Effector memory CD4-positive, alpha-beta T cell (primary cell): ENCODE measurements around the gene CDK5R1.

ENCODE experiments used
- DNase-seq, 3 donors: peaks; one replicate each; pipeline ENCODE4 v3.0.0-alpha.2; 2020
- H3K27ac ChIP-seq: 2 replicates; pipeline ENCODE4 v1.7.0; 2013; ENCODE audit warnings: mild to moderate bottlenecking, low read length, moderate library complexity; ENCODE audit not compliant: insufficient read depth, poor library complexity, severe bottlenecking
- H3K27me3 ChIP-seq: replicated peaks from 2 replicates; pipeline ENCODE4 v1.7.0; 2013; ENCODE audit warnings: mild to moderate bottlenecking, low read length; ENCODE audit not compliant: insufficient read depth, control insufficient read depth, poor library complexity, severe bottlenecking
- H3K36me3 ChIP-seq: 2 replicates; pipeline ENCODE4 v1.7.0; 2013; ENCODE audit warnings: mild to moderate bottlenecking, low read length, moderate library complexity; ENCODE audit not compliant: control insufficient read depth, insufficient read depth
- H3K4me1 ChIP-seq: 2 replicates; pipeline ENCODE4 v1.7.0; 2013; ENCODE audit warnings: low read length, mild to moderate bottlenecking; ENCODE audit not compliant: control insufficient read depth, insufficient read depth, poor library complexity, severe bottlenecking
- H3K4me3 ChIP-seq: 2 replicates; pipeline ENCODE4 v1.7.0; 2013; ENCODE audit warnings: low read length, low read depth, mild to moderate bottlenecking; ENCODE audit not compliant: insufficient read depth, poor library complexity, severe bottlenecking
- H3K9me3 ChIP-seq: 2 replicates; pipeline ENCODE4 v1.7.0; 2013; ENCODE audit warnings: mild to moderate bottlenecking, low read length, moderate library complexity; ENCODE audit not compliant: control insufficient read depth

Gene CDK5R1

GRCh38 chr17:32492264-32492589, 5.4 kb downstream of the CDK5R1 start:
- Histone ChIP-seq H3K27me3 (no peaks in the 10 kb centered on the region), H3K4me1 (peaks cover 30% of the 10 kb centered on the region), H3K9me3 (no peaks in the 10 kb centered on the region), H3K36me3 (no peaks in the 10 kb centered on the region), H3K4me3 (peak overlapping the region; percentile 19), H3K27ac (no peak overlapping the region)
- no peak for DNase-seq

- Histone ChIP-seq H3K27me3 (no peaks in the 10 kb centered on the region), H3K4me1 (peaks cover 29% of the 10 kb centered on the region), H3K36me3 (no peaks in the 10 kb centered on the region), H3K9me3 (no peaks in the 10 kb centered on the region), H3K4me3 (no peak overlapping the region), H3K27ac (no peak overlapping the region)
- DNase-seq, result no peak
These were observed 6.0 kb downstream of the CDK5R1 start for GRCh38 chr17:32492648-32493289.

GRCh38 chr17:32493571-32493970, 6.8 kb downstream of the CDK5R1 start:
- no peaks in the 10 kb centered on the region for H3K9me3 ChIP-seq
- H3K27ac ChIP-seq, result no peak overlapping the region
- peaks cover 26% of the 10 kb centered on the region for H3K4me1 ChIP-seq
- no peak overlapping the region for H3K4me3 ChIP-seq
- no peaks in the 10 kb centered on the region for H3K27me3 ChIP-seq
- no peaks in the 10 kb centered on the region for H3K36me3 ChIP-seq
- no peak for DNase-seq

GRCh38 chr17:32493976-32494513, 7.3 kb downstream of the CDK5R1 start:
- no peak for DNase-seq
- Histone ChIP-seq H3K9me3 (no peaks in the 10 kb centered on the region), H3K27me3 (no peaks in the 10 kb centered on the region), H3K4me3 (no peak overlapping the region), H3K27ac (no peak overlapping the region), H3K36me3 (no peaks in the 10 kb centered on the region), H3K4me1 (peaks cover 26% of the 10 kb centered on the region)

GRCh38 chr17:32494621-32495358, 8.0 kb downstream of the CDK5R1 start:
- Histone ChIP-seq H3K36me3 (no peaks in the 10 kb centered on the region), H3K4me1 (peaks cover 26% of the 10 kb centered on the region), H3K9me3 (no peaks in the 10 kb centered on the region), H3K27me3 (no peaks in the 10 kb centered on the region), H3K4me3 (no peak overlapping the region), H3K27ac (peak overlapping the region; percentile 25)
- no peak for DNase-seq

- Histone ChIP-seq H3K4me1 (peaks cover 26% of the 10 kb centered on the region), H3K9me3 (no peaks in the 10 kb centered on the region), H3K27ac (no peak overlapping the region), H3K4me3 (no peak overlapping the region), H3K36me3 (no peaks in the 10 kb centered on the region), H3K27me3 (no peaks in the 10 kb centered on the region)
- no peak for DNase-seq
These were observed 8.8 kb downstream of the CDK5R1 start for GRCh38 chr17:32495359-32496231.

GRCh38 chr17:32496395-32497073, 9.7 kb downstream of the CDK5R1 start:
- no peak overlapping the region for H3K27ac ChIP-seq
- H3K4me1 ChIP-seq, result peaks cover 22% of the 10 kb centered on the region
- DNase-seq, result no peak
- no peaks in the 10 kb centered on the region for H3K36me3 ChIP-seq
- no peaks in the 10 kb centered on the region for H3K9me3 ChIP-seq
- no peak overlapping the region for H3K4me3 ChIP-seq
- no peaks in the 10 kb centered on the region for H3K27me3 ChIP-seq

GRCh38 chr17:32497431-32498205, 10.8 kb downstream of the CDK5R1 start:
- peaks cover 13% of the 10 kb centered on the region for H3K4me1 ChIP-seq
- no peaks in the 10 kb centered on the region for H3K27me3 ChIP-seq
- no peak overlapping the region for H3K4me3 ChIP-seq
- H3K9me3 ChIP-seq, result no peaks in the 10 kb centered on the region
- no peaks in the 10 kb centered on the region for H3K36me3 ChIP-seq
- no peak for DNase-seq
- H3K27ac ChIP-seq, result no peak overlapping the region

GRCh38 chr17:32498391-32498790, 11.6 kb downstream of the CDK5R1 start:
- Histone ChIP-seq H3K27me3 (no peaks in the 10 kb centered on the region), H3K27ac (no peak overlapping the region), H3K36me3 (no peaks in the 10 kb centered on the region), H3K4me1 (peaks cover 13% of the 10 kb centered on the region), H3K9me3 (no peaks in the 10 kb centered on the region), H3K4me3 (no peak overlapping the region)
- no peak for DNase-seq
